Fibroblast of pulmonary artery (primary cell): ENCODE measurements around the gene NLK.
"Not testable (repeated sequence)": the region's sequence is repeated elsewhere in the genome, so short reads cannot be mapped to it uniquely, and the experiment has no call there.

Experiments
- DNase-seq: peaks from one replicate; pipeline ENCODE4 v3.0.0-alpha.2; 2010; ENCODE audit warnings: low read depth
- H3K4me3 ChIP-seq: replicated peaks from 2 replicates; pipeline ENCODE4 v1.5.1; 2011; ENCODE audit warnings: low read depth, mild to moderate bottlenecking, control low read depth, low read length, moderate library complexity
- CTCF ChIP-seq: IDR thresholded peaks from 2 replicates; pipeline ENCODE4 v1.5.1; 2011; ENCODE audit warnings: mild to moderate bottlenecking, control low read depth, low read length, inconsistent platforms; ENCODE audit errors: missing control alignments

Gene NLK

GRCh38 chr17:28097254-28097653 is 54.8 kb downstream of the NLK start:
- no peak for TF ChIP-seq CTCF

GRCh38 chr17:28097901-28098300 is 55.4 kb downstream of the NLK start:
- DNase-seq = no peak
- no peak overlapping the region for H3K4me3 ChIP-seq
- TF ChIP-seq CTCF = no peak

More at GRCh38 chr17:28097254-28097653, 54.8 kb downstream of the NLK start:
- no peak for DNase-seq
- H3K4me3 ChIP-seq = no peak overlapping the region

GRCh38 chr17:28098591-28098990 is 56.1 kb downstream of the NLK start:
- not testable (repeated sequence) for DNase-seq, H3K4me3 ChIP-seq

- no peak for TF ChIP-seq CTCF
Observed at GRCh38 chr17:28100251-28100650, 57.8 kb downstream of the NLK start.

GRCh38 chr17:28100936-28101335 is 58.5 kb downstream of the NLK start:
- DNase-seq = no peak
- TF ChIP-seq CTCF = no peak
- no peak overlapping the region for H3K4me3 ChIP-seq

More at GRCh38 chr17:28100251-28100650, 57.8 kb downstream of the NLK start:
- no peak for DNase-seq
- H3K4me3 ChIP-seq = no peak overlapping the region

- no peak for DNase-seq
- no peak overlapping the region for H3K4me3 ChIP-seq
- no peak for TF ChIP-seq CTCF
Observed at GRCh38 chr17:28101919-28102318, 59.4 kb downstream of the NLK start.

- no peak overlapping the region for H3K4me3 ChIP-seq
- no peak for TF ChIP-seq CTCF
- DNase-seq = no peak
Observed at GRCh38 chr17:28105501-28105900, 63.0 kb downstream of the NLK start.

GRCh38 chr17:28110184-28110583 is 67.7 kb downstream of the NLK start:
- no peak overlapping the region for H3K4me3 ChIP-seq
- DNase-seq = no peak
- no peak for TF ChIP-seq CTCF
